ENCODE measurements around the gene CYTIP. TPM values are rescaled to one million over a fixed set of nuclear protein-coding genes. Genes with fewer than 3 reads are reported as not detected.
"Not testable (repeated sequence)": the region's sequence is repeated elsewhere in the genome, so short reads cannot be mapped to it uniquely, and the experiment has no call there.

Gene CYTIP
- polyA plus RNA-seq, 1 experiment, result not detected

DNA sequence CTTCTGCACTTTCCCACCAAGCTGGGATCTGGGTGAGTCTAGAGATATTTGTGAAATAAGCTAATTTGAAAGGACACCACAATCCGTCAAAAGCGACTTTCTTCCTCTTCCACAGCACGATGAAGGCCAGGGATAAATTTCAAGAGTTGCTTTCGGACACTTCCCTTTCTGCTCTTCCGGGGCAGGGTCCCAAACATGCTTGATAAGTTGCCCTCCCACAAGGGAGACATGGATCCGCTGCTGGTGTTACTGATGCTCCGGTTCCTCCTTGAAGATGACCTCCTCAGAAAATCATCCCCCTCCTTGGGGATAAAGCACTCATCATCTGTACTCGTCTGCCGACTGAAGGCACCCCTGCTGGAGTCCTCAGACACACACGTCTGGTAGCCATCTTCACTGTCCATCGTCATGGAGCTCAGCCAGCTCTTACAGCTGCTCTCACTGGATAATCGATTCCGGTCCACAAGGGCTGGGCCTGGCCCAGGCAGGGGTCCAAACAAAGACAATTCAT is 28.2 kb downstream of the CYTIP start:
- Histone ChIP-seq H3K4me3 (ENCODE audit: low read depth, low read length) (no peak overlapping the region), H3K9me3 (ENCODE audit: control insufficient read depth, insufficient read depth, low read length) (no peaks in the 10 kb centered on the region), H3K27me3 (ENCODE audit: control insufficient read depth, insufficient read depth, low read length) (no peaks in the 10 kb centered on the region), H3K27ac (ENCODE audit: low read depth, low read length) (no peak overlapping the region)
- TF ChIP-seq, protein P1, sequence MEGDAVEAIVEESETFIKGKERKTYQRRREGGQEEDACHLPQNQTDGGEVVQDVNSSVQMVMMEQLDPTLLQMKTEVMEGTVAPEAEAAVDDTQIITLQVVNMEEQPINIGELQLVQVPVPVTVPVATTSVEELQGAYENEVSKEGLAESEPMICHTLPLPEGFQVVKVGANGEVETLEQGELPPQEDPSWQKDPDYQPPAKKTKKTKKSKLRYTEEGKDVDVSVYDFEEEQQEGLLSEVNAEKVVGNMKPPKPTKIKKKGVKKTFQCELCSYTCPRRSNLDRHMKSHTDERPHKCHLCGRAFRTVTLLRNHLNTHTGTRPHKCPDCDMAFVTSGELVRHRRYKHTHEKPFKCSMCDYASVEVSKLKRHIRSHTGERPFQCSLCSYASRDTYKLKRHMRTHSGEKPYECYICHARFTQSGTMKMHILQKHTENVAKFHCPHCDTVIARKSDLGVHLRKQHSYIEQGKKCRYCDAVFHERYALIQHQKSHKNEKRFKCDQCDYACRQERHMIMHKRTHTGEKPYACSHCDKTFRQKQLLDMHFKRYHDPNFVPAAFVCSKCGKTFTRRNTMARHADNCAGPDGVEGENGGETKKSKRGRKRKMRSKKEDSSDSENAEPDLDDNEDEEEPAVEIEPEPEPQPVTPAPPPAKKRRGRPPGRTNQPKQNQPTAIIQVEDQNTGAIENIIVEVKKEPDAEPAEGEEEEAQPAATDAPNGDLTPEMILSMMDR (IDR thresholded peaks at IDR 0.05; ENCODE audit: low read depth, low read length), result no peak
- POLR2A ChIA-PET, result no interaction called here
- DNase-seq (ENCODE audit: low read depth, low spot score), result no peak
- CTCF ChIA-PET, result no interaction called here

DNA sequence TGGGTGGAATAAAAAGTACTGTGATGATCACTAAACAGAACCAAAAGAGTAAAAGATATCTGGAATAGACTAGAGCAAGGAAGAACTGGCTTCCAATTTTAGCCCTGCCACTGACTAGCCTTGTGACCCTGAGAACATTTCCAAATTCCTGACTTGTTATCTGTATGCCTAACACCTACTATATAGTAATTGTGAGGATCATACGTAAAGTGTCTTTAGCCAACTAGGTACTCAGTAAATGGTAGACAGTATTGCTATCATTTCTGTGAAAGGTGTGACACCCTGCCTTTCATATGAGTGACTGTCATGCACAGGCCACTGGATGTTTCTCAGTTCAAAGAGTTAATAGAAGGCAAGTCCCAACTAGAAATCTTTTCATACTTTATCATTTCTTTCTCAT is 29.8 kb downstream of the CYTIP start:
- H3K4me3 ChIP-seq (ENCODE audit: low read depth, low read length), result no peak overlapping the region
- no peaks in the 10 kb centered on the region for H3K27me3 ChIP-seq (ENCODE audit: control insufficient read depth, insufficient read depth, low read length)
- TF ChIP-seq, protein P1 (IDR thresholded peaks at IDR 0.05; ENCODE audit: low read depth, low read length), result no peak
- no peaks in the 10 kb centered on the region for H3K9me3 ChIP-seq (ENCODE audit: control insufficient read depth, insufficient read depth, low read length)
- ChIA-PET POLR2A (no interaction called here), CTCF (no interaction called here)
- H3K27ac ChIP-seq (ENCODE audit: low read depth, low read length), result no peak overlapping the region
- DNase-seq (ENCODE audit: low read depth, low spot score), result no peak

DNA sequence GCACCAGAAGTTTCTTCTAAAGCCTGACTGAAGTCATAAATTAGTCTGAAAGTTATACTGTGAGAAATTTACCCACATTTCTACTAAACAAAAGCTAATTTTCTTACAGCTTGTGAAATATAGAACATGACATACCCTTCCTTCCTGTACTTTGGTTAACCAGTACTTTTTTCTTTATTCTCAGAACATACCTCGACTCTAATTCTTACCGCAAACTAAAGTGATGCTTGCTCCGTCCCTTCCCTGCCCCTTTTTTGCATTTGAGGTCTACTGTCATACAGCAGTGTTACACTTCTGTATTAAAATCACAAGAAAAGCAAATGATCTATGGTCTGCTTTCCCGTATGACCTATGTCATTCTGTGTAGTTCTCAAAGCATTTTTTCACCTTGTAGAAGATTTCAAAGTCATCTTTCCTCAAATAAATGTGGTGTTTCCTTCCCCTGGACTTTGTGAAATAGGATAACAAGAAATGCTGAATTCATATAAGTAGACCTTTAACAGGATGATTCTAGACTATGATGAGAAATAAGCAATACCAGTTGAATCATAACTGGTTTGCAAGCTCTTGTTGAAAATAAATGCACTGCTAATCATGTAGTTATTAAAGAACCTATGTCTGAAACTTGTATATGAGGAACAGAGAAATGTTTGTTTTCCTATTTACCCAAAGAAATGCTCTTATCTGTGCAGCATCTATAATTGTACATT is 30.4 kb downstream of the CYTIP start:
- Histone ChIP-seq H3K27me3 (ENCODE audit: control insufficient read depth, insufficient read depth, low read length) (no peaks in the 10 kb centered on the region), H3K4me3 (ENCODE audit: low read depth, low read length) (no peak overlapping the region), H3K9me3 (ENCODE audit: control insufficient read depth, insufficient read depth, low read length) (no peaks in the 10 kb centered on the region), H3K27ac (ENCODE audit: low read depth, low read length) (no peak overlapping the region)
- CTCF ChIA-PET, result no interaction called here
- DNase-seq (ENCODE audit: low read depth, low spot score), result no peak
- POLR2A ChIA-PET, result no interaction called here
- TF ChIP-seq, protein P1 (IDR thresholded peaks at IDR 0.05; ENCODE audit: low read depth, low read length), result no peak

DNA sequence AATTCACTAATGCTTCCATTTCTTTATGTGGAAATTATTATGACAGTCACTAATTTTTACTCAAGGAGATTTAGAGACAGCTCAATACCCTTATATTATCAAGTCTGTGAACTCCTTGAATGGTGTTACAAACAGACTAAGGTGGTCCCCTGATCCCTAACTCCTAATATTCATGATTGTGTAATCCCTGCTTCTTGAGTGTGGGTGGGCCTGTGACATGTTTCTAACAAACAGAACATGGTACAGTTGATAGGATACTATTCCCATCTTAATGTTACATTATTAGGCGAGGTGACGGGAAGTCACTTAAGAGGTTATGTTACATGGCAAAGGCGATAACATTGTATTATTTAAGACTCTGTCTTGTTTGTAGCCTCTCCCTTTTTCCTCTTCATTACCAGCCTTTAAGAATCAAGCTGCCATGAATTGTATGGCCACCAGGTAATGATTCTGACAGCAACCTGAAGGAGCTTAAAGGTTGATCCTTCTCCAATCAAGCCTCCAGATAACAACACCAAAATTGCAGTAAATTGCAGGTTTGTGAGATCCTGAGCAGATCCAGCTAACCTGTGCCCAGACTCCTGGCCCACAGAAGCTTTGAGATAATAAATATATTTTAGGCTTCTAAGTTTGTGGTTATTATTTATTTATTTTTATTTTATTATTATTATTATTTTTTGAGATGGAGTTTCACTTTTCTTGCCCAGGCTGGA is 32.1 kb downstream of the CYTIP start:
- TF ChIP-seq, protein P1 (IDR thresholded peaks at IDR 0.05; ENCODE audit: low read depth, low read length), result no peak
- CTCF ChIA-PET, result no interaction called here
- POLR2A ChIA-PET, result no interaction called here
- DNase-seq (ENCODE audit: low read depth, low spot score), result no peak
- no peaks in the 10 kb centered on the region for H3K9me3 ChIP-seq (ENCODE audit: control insufficient read depth, insufficient read depth, low read length)
- no peak overlapping the region for H3K4me3 ChIP-seq (ENCODE audit: low read depth, low read length)
- no peak overlapping the region for H3K27ac ChIP-seq (ENCODE audit: low read depth, low read length)
- no peaks in the 10 kb centered on the region for H3K27me3 ChIP-seq (ENCODE audit: control insufficient read depth, insufficient read depth, low read length)

GRCh38 chr2:157405398-157405797 is 38.5 kb downstream of the CYTIP start:
- POLR2A ChIA-PET, CTCF ChIA-PET: not testable (repeated sequence)

More at GRCh38 chr2:157405398-157405797, 38.5 kb downstream of the CYTIP start:
- H3K27ac ChIP-seq (ENCODE audit: low read depth, low read length); H3K27me3 ChIP-seq (ENCODE audit: control insufficient read depth, insufficient read depth, low read length); H3K9me3 ChIP-seq (ENCODE audit: control insufficient read depth, insufficient read depth, low read length); DNase-seq (ENCODE audit: low read depth, low spot score); H3K4me3 ChIP-seq (ENCODE audit: low read depth, low read length): not testable (repeated sequence)
